Stimulated activated naive B cell treated with anti-CD40 and anti-IgM and Interleukin-4, amounts not matched to agents 10 μg/mL and 1 μg/mL and 100 μg/mL, for 72 hours (primary cell): ENCODE results near the gene CYP8B1.

Experiments
- ATAC-seq, 2 donors: fragments of 150-1000 bp; cut with Tn5 transposase; replicated peaks; 2 replicates each; pipeline ENCODE4 v1.10.0; 2021; ENCODE audit warnings: moderate library complexity in 1 of 2
- DNase-seq: peaks from one replicate; pipeline ENCODE4 v3.0.0; 2021
- H3K27ac Mint-ChIP-seq: one replicate; pipeline ENCODE4 v1.8.0; 2022; ENCODE audit warnings: mild to moderate bottlenecking, mixed read lengths
- H3K27me3 Mint-ChIP-seq, 2 donors: one replicate each; pipeline ENCODE4 v1.8.0; 2022; ENCODE audit warnings: mixed read lengths in 2 of 2
- H3K36me3 Mint-ChIP-seq, 2 donors: one replicate each; pipeline ENCODE4 v1.8.0; 2022; ENCODE audit warnings: mixed read lengths in 2 of 2, mild to moderate bottlenecking in 1 of 2
- H3K4me1 Mint-ChIP-seq, 2 donors: one replicate each; pipeline ENCODE4 v1.8.0; 2022; ENCODE audit warnings: mixed read lengths in 2 of 2, mild to moderate bottlenecking in 1 of 2
- H3K4me3 Mint-ChIP-seq, 2 donors: one replicate each; pipeline ENCODE4 v1.8.0; 2022; ENCODE audit warnings: mild to moderate bottlenecking in 2 of 2, mixed read lengths in 2 of 2, moderate library complexity in 1 of 2
- H3K9me3 Mint-ChIP-seq, 2 donors: one replicate each; pipeline ENCODE4 v1.8.0; 2022; ENCODE audit warnings: mixed read lengths in 2 of 2, mild to moderate bottlenecking in 1 of 2

CYP8B1 gene

GRCh38 chr3:42853739-42854302 lies 21.9 kb downstream of the CYP8B1 start:
- Mint-ChIP-seq H3K4me1 (peaks cover 26 to 42% of the 10 kb centered on the region in 2 donors), H3K27ac (peak overlapping the region; percentile 86), H3K36me3 (no peaks in the 10 kb centered on the region), H3K9me3 (no peaks in the 10 kb centered on the region), H3K27me3 (peaks cover 0 to 5% of the 10 kb centered on the region in 2 donors), H3K4me3 (no peak overlapping the region)
- DNase-seq (no peak), ATAC-seq (no peak)

- Mint-ChIP-seq H3K4me1 (peaks cover 27 to 45% of the 10 kb centered on the region in 2 donors), H3K36me3 (no peaks in the 10 kb centered on the region), H3K27ac (no peak overlapping the region)
These were observed 22.6 kb downstream of the CYP8B1 start for GRCh38 chr3:42853056-42853455.

GRCh38 chr3:42852441-42852840 lies 23.2 kb downstream of the CYP8B1 start:
- Mint-ChIP-seq H3K27me3 (peaks cover 0 to 5% of the 10 kb centered on the region in 2 donors), H3K9me3 (no peaks in the 10 kb centered on the region), H3K27ac (peak overlapping the region; percentile 38), H3K4me1 (peaks cover 31 to 51% of the 10 kb centered on the region in 2 donors), H3K36me3 (no peaks in the 10 kb centered on the region), H3K4me3 (no peak overlapping the region)
- no peak for ATAC-seq
- DNase-seq, result no peak

More at GRCh38 chr3:42853056-42853455, 22.6 kb downstream of the CYP8B1 start:
- Mint-ChIP-seq H3K27me3 (peaks cover 0 to 5% of the 10 kb centered on the region in 2 donors), H3K4me3 (no peak overlapping the region), H3K9me3 (no peaks in the 10 kb centered on the region)
- ATAC-seq, result no peak
- DNase-seq, result no peak

GRCh38 chr3:42851228-42851834 lies 24.3 kb downstream of the CYP8B1 start:
- Mint-ChIP-seq H3K27me3 (peaks cover 0 to 5% of the 10 kb centered on the region in 2 donors), H3K4me3 (no peak overlapping the region), H3K27ac (no peak overlapping the region), H3K36me3 (no peaks in the 10 kb centered on the region), H3K9me3 (no peaks in the 10 kb centered on the region), H3K4me1 (peaks cover 40 to 57% of the 10 kb centered on the region in 2 donors)
- no peak for DNase-seq
- no peak for ATAC-seq

- ATAC-seq, result no peak
- H3K9me3 Mint-ChIP-seq, result no peaks in the 10 kb centered on the region
- H3K4me1 Mint-ChIP-seq, result peaks cover 39 to 57% of the 10 kb centered on the region in 2 donors
- H3K27ac Mint-ChIP-seq, result no peak overlapping the region
- H3K36me3 Mint-ChIP-seq, result no peaks in the 10 kb centered on the region
- no peak for DNase-seq
- H3K4me3 Mint-ChIP-seq, result no peak overlapping the region
- H3K27me3 Mint-ChIP-seq, result peaks cover 0 to 1% of the 10 kb centered on the region in 2 donors
These were observed 25.4 kb downstream of the CYP8B1 start for GRCh38 chr3:42850263-42850662.

- H3K9me3 Mint-ChIP-seq, result no peaks in the 10 kb centered on the region
- DNase-seq, result no peak
- no peak overlapping the region for H3K4me3 Mint-ChIP-seq
- H3K27me3 Mint-ChIP-seq, result no peaks in the 10 kb centered on the region
- H3K36me3 Mint-ChIP-seq, result no peaks in the 10 kb centered on the region
- ATAC-seq, result no peak
- peaks cover 45 to 68% of the 10 kb centered on the region in 2 donors for H3K4me1 Mint-ChIP-seq
- H3K27ac Mint-ChIP-seq, result peak overlapping the region; percentile 68
These were observed 26.7 kb downstream of the CYP8B1 start for GRCh38 chr3:42849017-42849416.

GRCh38 chr3:42847731-42848130 lies 27.9 kb downstream of the CYP8B1 start:
- H3K36me3 Mint-ChIP-seq, result no peaks in the 10 kb centered on the region
- H3K4me3 Mint-ChIP-seq, result peak overlapping the region; percentile 68 to 79
- peaks cover 48 to 69% of the 10 kb centered on the region in 2 donors for H3K4me1 Mint-ChIP-seq
- DNase-seq (no peak), ATAC-seq (peak in 1 of 2 donors; percentile 30)
- H3K27me3 Mint-ChIP-seq, result no peaks in the 10 kb centered on the region
- H3K27ac Mint-ChIP-seq, result peak overlapping the region; percentile 92
- no peaks in the 10 kb centered on the region for H3K9me3 Mint-ChIP-seq

- peak overlapping the region; percentile 92 for H3K27ac Mint-ChIP-seq
- H3K4me1 Mint-ChIP-seq, result peaks cover 42 to 61% of the 10 kb centered on the region in 2 donors
- ATAC-seq (peak; percentile 97), DNase-seq (peak; percentile 49)
- H3K9me3 Mint-ChIP-seq, result no peaks in the 10 kb centered on the region
- no peaks in the 10 kb centered on the region for H3K36me3 Mint-ChIP-seq
- no peaks in the 10 kb centered on the region for H3K27me3 Mint-ChIP-seq
- H3K4me3 Mint-ChIP-seq, result peak overlapping the region; percentile 68 to 79
These were observed 28.8 kb downstream of the CYP8B1 start for GRCh38 chr3:42846685-42847522.

GRCh38 chr3:42844815-42845214 lies 30.9 kb downstream of the CYP8B1 start:
- ATAC-seq (no peak), DNase-seq (no peak)
- Mint-ChIP-seq H3K27me3 (no peaks in the 10 kb centered on the region), H3K9me3 (no peaks in the 10 kb centered on the region), H3K27ac (no peak overlapping the region), H3K4me3 (no peak overlapping the region), H3K4me1 (peaks cover 36 to 68% of the 10 kb centered on the region in 2 donors), H3K36me3 (no peaks in the 10 kb centered on the region)

GRCh38 chr3:42844412-42844713 lies 31.3 kb downstream of the CYP8B1 start:
- Mint-ChIP-seq H3K36me3 (no peaks in the 10 kb centered on the region), H3K27ac (no peak overlapping the region), H3K27me3 (no peaks in the 10 kb centered on the region), H3K4me3 (no peak overlapping the region), H3K9me3 (no peaks in the 10 kb centered on the region), H3K4me1 (peaks cover 39 to 69% of the 10 kb centered on the region in 2 donors)
- no peak for ATAC-seq
- no peak for DNase-seq

- Mint-ChIP-seq H3K4me1 (peaks cover 36 to 64% of the 10 kb centered on the region in 2 donors), H3K36me3 (no peaks in the 10 kb centered on the region), H3K4me3 (no peak overlapping the region), H3K27me3 (no peaks in the 10 kb centered on the region), H3K27ac (no peak overlapping the region), H3K9me3 (no peaks in the 10 kb centered on the region)
- DNase-seq (no peak), ATAC-seq (no peak)
These were observed 31.8 kb downstream of the CYP8B1 start for GRCh38 chr3:42843713-42844411.

GRCh38 chr3:42841332-42841731 lies 34.3 kb downstream of the CYP8B1 start:
- Mint-ChIP-seq H3K4me3 (no peak overlapping the region), H3K27ac (no peak overlapping the region), H3K9me3 (no peaks in the 10 kb centered on the region), H3K4me1 (peaks cover 19 to 44% of the 10 kb centered on the region in 2 donors), H3K27me3 (no peaks in the 10 kb centered on the region), H3K36me3 (no peaks in the 10 kb centered on the region)
- no peak for ATAC-seq
- no peak for DNase-seq

GRCh38 chr3:42839616-42840015 lies 36.1 kb downstream of the CYP8B1 start:
- H3K4me3 Mint-ChIP-seq, result peak overlapping the region in 1 of 2 donors; percentile 36
- peaks cover 5 to 6% of the 10 kb centered on the region in 2 donors for H3K27me3 Mint-ChIP-seq
- peaks cover 11 to 26% of the 10 kb centered on the region in 2 donors for H3K4me1 Mint-ChIP-seq
- peak overlapping the region; percentile 14 for H3K27ac Mint-ChIP-seq
- ATAC-seq, result peak; percentile 98 to 99
- H3K9me3 Mint-ChIP-seq, result no peaks in the 10 kb centered on the region
- peak; percentile 21 for DNase-seq
- H3K36me3 Mint-ChIP-seq, result no peaks in the 10 kb centered on the region

- no peak overlapping the region for H3K4me3 Mint-ChIP-seq
- H3K36me3 Mint-ChIP-seq, result no peaks in the 10 kb centered on the region
- DNase-seq (no peak), ATAC-seq (no peak)
- peaks cover 4 to 16% of the 10 kb centered on the region in 2 donors for H3K4me1 Mint-ChIP-seq
- H3K9me3 Mint-ChIP-seq, result no peaks in the 10 kb centered on the region
- peaks cover 5 to 6% of the 10 kb centered on the region in 2 donors for H3K27me3 Mint-ChIP-seq
- H3K27ac Mint-ChIP-seq, result no peak overlapping the region
These were observed 37.1 kb downstream of the CYP8B1 start for GRCh38 chr3:42838571-42838970.
